HFF-Myc (cell line): ENCODE measurements around the gene KLK5.

Experiments
- DNase-seq: peaks from one replicate; pipeline ENCODE4 v3.0.0-alpha.2; 2011; ENCODE audit warnings: low read depth; ENCODE audit errors: extremely low read depth
- H3K4me3 ChIP-seq: replicated peaks from 2 replicates; pipeline ENCODE4 v1.5.1; 2011; ENCODE audit warnings: low read depth, mild to moderate bottlenecking, control low read depth, low read length
- TF ChIP-seq, protein P1 (sequence below): IDR thresholded peaks from 2 replicates; pipeline ENCODE4 v1.5.1; 2012; ENCODE audit warnings: mild to moderate bottlenecking, low read depth, low read length, control low read depth; ENCODE audit errors: missing control alignments

KLK5 gene

GRCh38 chr19:50943074-50943828 is 9.6 kb downstream of the KLK5 start:
- no peak overlapping the region for H3K4me3 ChIP-seq
- TF ChIP-seq, protein P1, sequence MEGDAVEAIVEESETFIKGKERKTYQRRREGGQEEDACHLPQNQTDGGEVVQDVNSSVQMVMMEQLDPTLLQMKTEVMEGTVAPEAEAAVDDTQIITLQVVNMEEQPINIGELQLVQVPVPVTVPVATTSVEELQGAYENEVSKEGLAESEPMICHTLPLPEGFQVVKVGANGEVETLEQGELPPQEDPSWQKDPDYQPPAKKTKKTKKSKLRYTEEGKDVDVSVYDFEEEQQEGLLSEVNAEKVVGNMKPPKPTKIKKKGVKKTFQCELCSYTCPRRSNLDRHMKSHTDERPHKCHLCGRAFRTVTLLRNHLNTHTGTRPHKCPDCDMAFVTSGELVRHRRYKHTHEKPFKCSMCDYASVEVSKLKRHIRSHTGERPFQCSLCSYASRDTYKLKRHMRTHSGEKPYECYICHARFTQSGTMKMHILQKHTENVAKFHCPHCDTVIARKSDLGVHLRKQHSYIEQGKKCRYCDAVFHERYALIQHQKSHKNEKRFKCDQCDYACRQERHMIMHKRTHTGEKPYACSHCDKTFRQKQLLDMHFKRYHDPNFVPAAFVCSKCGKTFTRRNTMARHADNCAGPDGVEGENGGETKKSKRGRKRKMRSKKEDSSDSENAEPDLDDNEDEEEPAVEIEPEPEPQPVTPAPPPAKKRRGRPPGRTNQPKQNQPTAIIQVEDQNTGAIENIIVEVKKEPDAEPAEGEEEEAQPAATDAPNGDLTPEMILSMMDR: no peak
- no peak for DNase-seq

DNA sequence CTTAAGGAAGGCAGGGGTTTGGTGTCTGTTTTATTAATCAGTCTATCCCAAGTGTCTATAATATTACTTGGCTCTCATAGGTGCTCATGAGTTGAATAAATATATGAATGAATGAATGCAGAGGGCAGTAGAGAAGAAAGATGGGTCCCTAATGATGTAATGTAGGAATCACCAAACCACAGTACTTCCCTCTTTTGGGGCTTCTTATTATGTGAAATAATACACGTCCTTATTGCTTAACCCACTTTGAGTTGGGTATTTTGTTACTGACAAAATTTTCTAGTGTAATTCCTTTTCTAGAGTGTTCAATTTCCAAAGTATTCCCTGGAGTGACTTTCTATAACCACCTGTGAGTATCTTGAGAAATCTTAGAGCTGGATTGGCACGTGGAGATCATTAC is 13.2 kb downstream of the KLK5 start:
- H3K4me3 ChIP-seq: no peak overlapping the region
- TF ChIP-seq, protein P1: no peak
- no peak for DNase-seq

- DNase-seq: no peak
- H3K4me3 ChIP-seq: no peak overlapping the region
- TF ChIP-seq, protein P1: no peak
Measured at GRCh38 chr19:50933640-50934039, 19.2 kb downstream of the KLK5 start.

- no peak for DNase-seq
Measured at GRCh38 chr19:50932690-50933083, 20.2 kb downstream of the KLK5 start.

GRCh38 chr19:50932018-50932689 is 20.7 kb downstream of the KLK5 start:
- TF ChIP-seq, protein P1: no peak
- no peak overlapping the region for H3K4me3 ChIP-seq
- DNase-seq: no peak

More at GRCh38 chr19:50932690-50933083, 20.2 kb downstream of the KLK5 start:
- H3K4me3 ChIP-seq: no peak overlapping the region
- TF ChIP-seq, protein P1: no peak

GRCh38 chr19:50931023-50931422 is 21.8 kb downstream of the KLK5 start:
- TF ChIP-seq, protein P1: no peak
- no peak for DNase-seq
- H3K4me3 ChIP-seq: no peak overlapping the region
